H1 (cell line): ENCODE results near the gene ALDH4A1. TPM values are rescaled to one million over a fixed set of nuclear protein-coding genes. Genes with fewer than 3 reads are reported as not detected.

Experiments
- ASH2L ChIP-seq: fragments of 200-600, 300-600 bp; sonication (generic); IDR thresholded peaks from one replicate; pipeline ENCODE4 v1.7.1; 2017; ENCODE audit warnings: low read length
- CBX5 ChIP-seq: fragments of 300-800, 300-1000 bp; sonication (generic); IDR thresholded peaks from 2 replicates; pipeline ENCODE4 v1.7.1; 2016; ENCODE audit warnings: antibody characterized with exemption, low read length, low read depth
- KDM4A ChIP-seq: IDR thresholded peaks from one replicate; pipeline ENCODE4 v1.7.1; 2012; ENCODE audit warnings: low read depth, mild to moderate bottlenecking, moderate library complexity, low read length, inconsistent platforms; ENCODE audit not compliant: severe bottlenecking
- MAFK ChIP-seq: IDR thresholded peaks from 2 replicates; pipeline ENCODE4 v1.6.1; 2012; ENCODE audit warnings: low read depth, mild to moderate bottlenecking, improper control_type of control experiment, low read length
- POU5F1 ChIP-seq: IDR thresholded peaks from 2 replicates; pipeline ENCODE4 v1.6.1; 2011; ENCODE audit warnings: low read depth, mild to moderate bottlenecking, low read length, moderate library complexity
- TAF1 ChIP-seq: IDR thresholded peaks from 2 replicates; pipeline ENCODE4 v1.6.1; 2011; ENCODE audit warnings: mild to moderate bottlenecking, low read depth, low read length
- polyA plus RNA-seq, 7 experiments: library from polyadenylated mRNA; depleted of rRNA in 3 of 7; stranded (reverse) in 5 of 7; unstranded in 2 of 7; fragments of >200 nt in 5 of 7; fragments of 200-250 nt in 2 of 7; gene quantifications; 1 replicate in 5 of 7; 2 replicates in 1 of 7; 4 replicates in 1 of 7; pipeline versions ENCODE4 v1.2.1 to v1.2.3, GENCODE V29; 2011 to 2013; ENCODE audit warnings: missing spikeins in 2 of 7, mixed read lengths in 2 of 7
- total RNA-seq: library from RNA; stranded (reverse); fragmentation: NEBNext Ultra II Directional; extraction: Animal tissue kit (Norgen Biotek cat#: 25700); gene quantifications from 2 replicates; pipeline ENCODE4 v1.2.1, GENCODE V29; 2021
- TF ChIP-seq, protein P1 (sequence below), 3 experiments: IDR thresholded peaks; 1 replicate in 2 of 3; 2 replicates in 1 of 3; pipeline versions ENCODE4 v1.5.1 to v1.6.1; 2011; ENCODE audit warnings: low read length in 3 of 3, mild to moderate bottlenecking in 3 of 3, inconsistent platforms in 2 of 3, low read depth in 1 of 3, moderate library complexity in 1 of 3; ENCODE audit not compliant: insufficient read depth in 1 of 3; ENCODE audit errors: control extremely low read depth in 1 of 3

ALDH4A1 gene
- total and polyA plus RNA-seq, 2 of the 8 experiments (the other 6 are each of a cell fraction or from before 2014, with no cell fraction given), result 30.3 to 35.9 TPM

DNA sequence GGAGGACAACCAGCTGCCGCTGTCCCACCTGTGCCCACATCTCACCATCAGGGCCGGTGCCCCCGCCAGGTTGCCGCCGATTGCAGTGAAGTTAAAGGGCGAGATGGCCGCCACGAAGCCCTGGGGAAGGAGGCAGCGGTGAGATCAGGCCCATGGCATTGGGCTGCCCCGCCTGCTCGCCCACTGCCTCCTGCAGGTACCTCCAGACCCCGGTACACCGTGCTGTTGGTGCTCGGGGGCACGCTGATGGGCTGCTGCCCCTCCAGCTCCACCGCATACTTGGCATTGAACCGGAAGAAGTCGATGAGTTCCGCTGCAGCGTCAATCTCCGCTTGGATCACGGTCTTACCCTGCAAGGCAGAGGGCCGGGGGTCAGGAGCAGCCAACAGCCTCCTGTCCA, 19.3 kb downstream of the ALDH4A1 start (continued):
- no peak for TF ChIP-seq POU5F1
- TF ChIP-seq MAFK, result no peak
- TF ChIP-seq, protein P1, sequence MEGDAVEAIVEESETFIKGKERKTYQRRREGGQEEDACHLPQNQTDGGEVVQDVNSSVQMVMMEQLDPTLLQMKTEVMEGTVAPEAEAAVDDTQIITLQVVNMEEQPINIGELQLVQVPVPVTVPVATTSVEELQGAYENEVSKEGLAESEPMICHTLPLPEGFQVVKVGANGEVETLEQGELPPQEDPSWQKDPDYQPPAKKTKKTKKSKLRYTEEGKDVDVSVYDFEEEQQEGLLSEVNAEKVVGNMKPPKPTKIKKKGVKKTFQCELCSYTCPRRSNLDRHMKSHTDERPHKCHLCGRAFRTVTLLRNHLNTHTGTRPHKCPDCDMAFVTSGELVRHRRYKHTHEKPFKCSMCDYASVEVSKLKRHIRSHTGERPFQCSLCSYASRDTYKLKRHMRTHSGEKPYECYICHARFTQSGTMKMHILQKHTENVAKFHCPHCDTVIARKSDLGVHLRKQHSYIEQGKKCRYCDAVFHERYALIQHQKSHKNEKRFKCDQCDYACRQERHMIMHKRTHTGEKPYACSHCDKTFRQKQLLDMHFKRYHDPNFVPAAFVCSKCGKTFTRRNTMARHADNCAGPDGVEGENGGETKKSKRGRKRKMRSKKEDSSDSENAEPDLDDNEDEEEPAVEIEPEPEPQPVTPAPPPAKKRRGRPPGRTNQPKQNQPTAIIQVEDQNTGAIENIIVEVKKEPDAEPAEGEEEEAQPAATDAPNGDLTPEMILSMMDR (IDR thresholded peaks at IDR 0.05; ENCODE audit: control extremely low read depth in 1 of 3, insufficient read depth in 1 of 3, low read depth in 1 of 3, low read length in 3 of 3), result no peak
- no peak for TF ChIP-seq KDM4A
- no peak for TF ChIP-seq ASH2L
- TF ChIP-seq CBX5, result no peak
- TF ChIP-seq TAF1, result no peak
